ENCODE data around the gene ARHGAP28. TPM values are rescaled to one million over a fixed set of nuclear protein-coding genes. Genes with fewer than 3 reads are reported as not detected.

The ARHGAP28 gene
- polyA plus RNA-seq, 1 of the 3 experiments (the other 2 are of a cell fraction), result 0.99 TPM

DNA sequence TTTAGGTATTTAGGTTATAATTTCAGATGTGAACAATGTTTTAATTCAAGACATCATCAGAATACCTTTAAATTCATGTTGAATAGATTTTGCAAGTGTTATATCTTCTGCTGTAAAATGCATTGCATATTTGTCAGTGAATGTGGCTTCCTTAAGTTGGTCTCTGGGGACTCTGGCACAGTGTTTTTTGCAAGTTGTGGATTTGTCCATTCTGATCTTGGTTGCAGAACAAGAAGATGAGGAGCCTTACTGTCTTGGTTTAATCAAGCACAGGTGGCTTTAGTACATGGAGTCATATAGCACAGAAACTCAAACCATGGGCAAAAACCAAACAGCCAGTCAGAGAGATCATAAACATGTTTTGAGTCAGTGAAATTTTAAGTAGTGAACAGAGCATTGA lies 135.7 kb downstream of the ARHGAP28 start:
- H3K79me2 ChIP-seq (ENCODE audit: insufficient read depth), result no peaks in the 10 kb centered on the region

DNA sequence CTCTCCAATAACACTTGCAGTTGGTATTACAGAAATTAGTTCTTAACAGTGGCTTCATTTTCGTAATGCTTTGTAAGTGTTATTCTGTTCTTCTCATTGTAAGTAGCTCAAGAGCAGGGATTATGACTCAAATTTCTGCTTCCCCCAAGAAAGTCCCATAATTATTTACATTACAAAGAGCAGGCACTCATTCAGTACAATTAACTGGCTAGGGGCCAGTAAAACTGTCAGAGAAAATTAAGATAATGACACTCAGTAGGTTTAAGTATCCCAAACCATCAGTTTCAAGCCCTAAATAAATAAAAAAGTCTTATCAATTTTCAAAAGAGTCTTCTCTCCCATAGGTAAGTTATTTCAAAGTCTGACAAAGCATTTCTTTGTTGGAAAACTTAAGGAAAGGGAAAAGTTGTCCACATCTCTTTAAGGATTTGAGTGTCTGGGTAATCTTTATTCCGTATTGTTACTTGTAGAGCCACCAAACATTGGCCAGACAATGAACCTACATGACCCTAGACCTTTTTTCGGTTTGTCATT lies 137.1 kb downstream of the ARHGAP28 start:
- H4K20me1 ChIP-seq (ENCODE audit: insufficient read depth), result no peaks in the 10 kb centered on the region
- H3K9me3 ChIP-seq, result no peaks in the 10 kb centered on the region
- H3K9ac ChIP-seq, result no peak overlapping the region
- no peaks in the 10 kb centered on the region for H3K27me3 ChIP-seq (ENCODE audit: insufficient read depth)
- H3K9me2 ChIP-seq, result no peaks in the 10 kb centered on the region
- H3K4me1 ChIP-seq (ENCODE audit: control insufficient read depth in 1 of 2, insufficient read depth in 2 of 2, low read depth in 1 of 2, low read length in 1 of 2), result no peaks in the 10 kb centered on the region; a peak in 1 of 4 replicates
- no peak overlapping the region for H2AFZ ChIP-seq (ENCODE audit: low read depth)
- H3F3A ChIP-seq (replicated peaks; ENCODE audit: insufficient read depth), result no peaks in the 10 kb centered on the region
- no peak for DNase-seq
- no peak overlapping the region for H3K4me3 ChIP-seq (ENCODE audit: low read depth in 2 of 2, low read length in 1 of 2)
- no peak overlapping the region for H3K27ac ChIP-seq (ENCODE audit: low read depth in 2 of 2, low read length in 1 of 2)
- CTCF ChIA-PET, result interaction anchor here (0.6 to 1.1 kb wide), 2 partner anchors 9 to 199 kb away, joined by 3 to 4 read pairs; no protein-coding TSS in a partner anchor
- WGBS (ENCODE audit: low lambda C conversion rate), result 59% methylated on average over 3 of the region's 3 CpGs
- no peak overlapping the region for H3K4me2 ChIP-seq
- POLR2A ChIA-PET, result no interaction called here
- no peaks in the 10 kb centered on the region for H3K79me2 ChIP-seq (ENCODE audit: insufficient read depth)
- no peaks in the 10 kb centered on the region for H3K36me3 ChIP-seq (replicated peaks in 1 of 2; ENCODE audit: control insufficient read depth in 1 of 2, insufficient read depth in 2 of 2, low read length in 1 of 2)
- TF ChIP-seq ELF1 (IDR thresholded peaks at IDR 0.05), result no peak
- no peak for TF ChIP-seq MEF2A (IDR thresholded peaks at IDR 0.05; ENCODE audit: borderline replicate concordance, low read depth)
- TF ChIP-seq, protein P1, sequence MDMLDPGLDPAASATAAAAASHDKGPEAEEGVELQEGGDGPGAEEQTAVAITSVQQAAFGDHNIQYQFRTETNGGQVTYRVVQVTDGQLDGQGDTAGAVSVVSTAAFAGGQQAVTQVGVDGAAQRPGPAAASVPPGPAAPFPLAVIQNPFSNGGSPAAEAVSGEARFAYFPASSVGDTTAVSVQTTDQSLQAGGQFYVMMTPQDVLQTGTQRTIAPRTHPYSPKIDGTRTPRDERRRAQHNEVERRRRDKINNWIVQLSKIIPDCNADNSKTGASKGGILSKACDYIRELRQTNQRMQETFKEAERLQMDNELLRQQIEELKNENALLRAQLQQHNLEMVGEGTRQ (IDR thresholded peaks at IDR 0.05; ENCODE audit: borderline replicate concordance, low read depth, low read length), result no peak
- no peak for TF ChIP-seq EP300 (IDR thresholded peaks at IDR 0.05; ENCODE audit: borderline replicate concordance in 1 of 2, low read depth in 1 of 2, low read length in 1 of 2)
- TF ChIP-seq, protein P2, sequence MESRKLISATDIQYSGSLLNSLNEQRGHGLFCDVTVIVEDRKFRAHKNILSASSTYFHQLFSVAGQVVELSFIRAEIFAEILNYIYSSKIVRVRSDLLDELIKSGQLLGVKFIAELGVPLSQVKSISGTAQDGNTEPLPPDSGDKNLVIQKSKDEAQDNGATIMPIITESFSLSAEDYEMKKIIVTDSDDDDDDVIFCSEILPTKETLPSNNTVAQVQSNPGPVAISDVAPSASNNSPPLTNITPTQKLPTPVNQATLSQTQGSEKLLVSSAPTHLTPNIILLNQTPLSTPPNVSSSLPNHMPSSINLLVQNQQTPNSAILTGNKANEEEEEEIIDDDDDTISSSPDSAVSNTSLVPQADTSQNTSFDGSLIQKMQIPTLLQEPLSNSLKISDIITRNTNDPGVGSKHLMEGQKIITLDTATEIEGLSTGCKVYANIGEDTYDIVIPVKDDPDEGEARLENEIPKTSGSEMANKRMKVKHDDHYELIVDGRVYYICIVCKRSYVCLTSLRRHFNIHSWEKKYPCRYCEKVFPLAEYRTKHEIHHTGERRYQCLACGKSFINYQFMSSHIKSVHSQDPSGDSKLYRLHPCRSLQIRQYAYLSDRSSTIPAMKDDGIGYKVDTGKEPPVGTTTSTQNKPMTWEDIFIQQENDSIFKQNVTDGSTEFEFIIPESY (IDR thresholded peaks at IDR 0.05; ENCODE audit: borderline replicate concordance, low read depth), result no peak
- TF ChIP-seq GABPA (IDR thresholded peaks at IDR 0.05; ENCODE audit: low read depth), result no peak
- no peak for TF ChIP-seq TCF12 (IDR thresholded peaks at IDR 0.05)
- no peak for TF ChIP-seq NRF1 (IDR thresholded peaks at IDR 0.05; ENCODE audit: low read depth, low read length)

More for the DNA sequence above, 135.7 kb downstream of the ARHGAP28 start:
- no peaks in the 10 kb centered on the region for H3K9me2 ChIP-seq
- ChIA-PET POLR2A (no interaction called here), CTCF (no interaction called here)
- no peaks in the 10 kb centered on the region; a peak in 1 of 4 replicates for H3K4me1 ChIP-seq (ENCODE audit: control insufficient read depth in 1 of 2, insufficient read depth in 2 of 2, low read depth in 1 of 2, low read length in 1 of 2)
- no peaks in the 10 kb centered on the region for H3K9me3 ChIP-seq
- no peaks in the 10 kb centered on the region for H3K36me3 ChIP-seq (replicated peaks in 1 of 2; ENCODE audit: control insufficient read depth in 1 of 2, insufficient read depth in 2 of 2, low read length in 1 of 2)
- no peak overlapping the region for H3K4me3 ChIP-seq (ENCODE audit: low read depth in 2 of 2, low read length in 1 of 2)
- no peaks in the 10 kb centered on the region for H4K20me1 ChIP-seq (ENCODE audit: insufficient read depth)
- H2AFZ ChIP-seq (ENCODE audit: low read depth), result no peak overlapping the region
- no peak overlapping the region for H3K4me2 ChIP-seq
- H3K27me3 ChIP-seq (ENCODE audit: insufficient read depth), result no peaks in the 10 kb centered on the region
- no peak overlapping the region for H3K9ac ChIP-seq
- TF ChIP-seq CHD2 (IDR thresholded peaks at IDR 0.05; ENCODE audit: low read length, partially characterized antibody) (no peak), GATA2 (CRISPR knock-in tag; IDR thresholded peaks at IDR 0.05) (no peak), EZH2phosphoT487 (IDR thresholded peaks at IDR 0.05; ENCODE audit: borderline replicate concordance, low read depth) (no peak), TEAD4 (IDR thresholded peaks at IDR 0.05; ENCODE audit: borderline replicate concordance, insufficient read depth) (no peak), POLR2AphosphoS5 (IDR thresholded peaks at IDR 0.05; ENCODE audit: low read depth, low read length) (no peak), RAD21 (IDR thresholded peaks at IDR 0.05; ENCODE audit: low read length) (no peak), FOXJ3 (CRISPR knock-in tag; IDR thresholded peaks at IDR 0.05) (no peak), NFIC (IDR thresholded peaks at IDR 0.05; ENCODE audit: borderline replicate concordance) (no peak), JUND (IDR thresholded peaks at IDR 0.05) (no peak), EP300 (IDR thresholded peaks at IDR 0.05; ENCODE audit: borderline replicate concordance in 1 of 2, low read depth in 1 of 2, low read length in 1 of 2) (no peak), FOSL2 (IDR thresholded peaks at IDR 0.05; ENCODE audit: borderline replicate concordance, low read depth) (no peak), RFX5 (IDR thresholded peaks at IDR 0.05; ENCODE audit: low read length) (no peak), RCOR1 (IDR thresholded peaks at IDR 0.05; ENCODE audit: low read length) (no peak), FOXM1 (IDR thresholded peaks at IDR 0.05; ENCODE audit: low read depth) (no peak), NRF1 (IDR thresholded peaks at IDR 0.05; ENCODE audit: low read depth, low read length) (no peak), ELF1 (IDR thresholded peaks at IDR 0.05) (no peak), TAF1 (IDR thresholded peaks at IDR 0.05; ENCODE audit: borderline replicate concordance, low read depth, low read length) (no peak), GABPA (IDR thresholded peaks at IDR 0.05; ENCODE audit: low read depth) (no peak)
- TF ChIP-seq, protein P3, sequence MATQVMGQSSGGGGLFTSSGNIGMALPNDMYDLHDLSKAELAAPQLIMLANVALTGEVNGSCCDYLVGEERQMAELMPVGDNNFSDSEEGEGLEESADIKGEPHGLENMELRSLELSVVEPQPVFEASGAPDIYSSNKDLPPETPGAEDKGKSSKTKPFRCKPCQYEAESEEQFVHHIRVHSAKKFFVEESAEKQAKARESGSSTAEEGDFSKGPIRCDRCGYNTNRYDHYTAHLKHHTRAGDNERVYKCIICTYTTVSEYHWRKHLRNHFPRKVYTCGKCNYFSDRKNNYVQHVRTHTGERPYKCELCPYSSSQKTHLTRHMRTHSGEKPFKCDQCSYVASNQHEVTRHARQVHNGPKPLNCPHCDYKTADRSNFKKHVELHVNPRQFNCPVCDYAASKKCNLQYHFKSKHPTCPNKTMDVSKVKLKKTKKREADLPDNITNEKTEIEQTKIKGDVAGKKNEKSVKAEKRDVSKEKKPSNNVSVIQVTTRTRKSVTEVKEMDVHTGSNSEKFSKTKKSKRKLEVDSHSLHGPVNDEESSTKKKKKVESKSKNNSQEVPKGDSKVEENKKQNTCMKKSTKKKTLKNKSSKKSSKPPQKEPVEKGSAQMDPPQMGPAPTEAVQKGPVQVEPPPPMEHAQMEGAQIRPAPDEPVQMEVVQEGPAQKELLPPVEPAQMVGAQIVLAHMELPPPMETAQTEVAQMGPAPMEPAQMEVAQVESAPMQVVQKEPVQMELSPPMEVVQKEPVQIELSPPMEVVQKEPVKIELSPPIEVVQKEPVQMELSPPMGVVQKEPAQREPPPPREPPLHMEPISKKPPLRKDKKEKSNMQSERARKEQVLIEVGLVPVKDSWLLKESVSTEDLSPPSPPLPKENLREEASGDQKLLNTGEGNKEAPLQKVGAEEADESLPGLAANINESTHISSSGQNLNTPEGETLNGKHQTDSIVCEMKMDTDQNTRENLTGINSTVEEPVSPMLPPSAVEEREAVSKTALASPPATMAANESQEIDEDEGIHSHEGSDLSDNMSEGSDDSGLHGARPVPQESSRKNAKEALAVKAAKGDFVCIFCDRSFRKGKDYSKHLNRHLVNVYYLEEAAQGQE (IDR thresholded peaks at IDR 0.05; ENCODE audit: low read depth, low read length), result no peak
- TF ChIP-seq, protein P4, sequence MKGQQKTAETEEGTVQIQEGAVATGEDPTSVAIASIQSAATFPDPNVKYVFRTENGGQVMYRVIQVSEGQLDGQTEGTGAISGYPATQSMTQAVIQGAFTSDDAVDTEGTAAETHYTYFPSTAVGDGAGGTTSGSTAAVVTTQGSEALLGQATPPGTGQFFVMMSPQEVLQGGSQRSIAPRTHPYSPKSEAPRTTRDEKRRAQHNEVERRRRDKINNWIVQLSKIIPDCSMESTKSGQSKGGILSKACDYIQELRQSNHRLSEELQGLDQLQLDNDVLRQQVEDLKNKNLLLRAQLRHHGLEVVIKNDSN (IDR thresholded peaks at IDR 0.05; ENCODE audit: borderline replicate concordance, low read depth), result no peak
- DNase-seq, result no peak
- no peaks in the 10 kb centered on the region for H3F3A ChIP-seq (replicated peaks; ENCODE audit: insufficient read depth)
- no peak overlapping the region for H3K27ac ChIP-seq (ENCODE audit: low read depth in 2 of 2, low read length in 1 of 2)
